ENCODE measurements around the gene TOLLIP.

DNA sequence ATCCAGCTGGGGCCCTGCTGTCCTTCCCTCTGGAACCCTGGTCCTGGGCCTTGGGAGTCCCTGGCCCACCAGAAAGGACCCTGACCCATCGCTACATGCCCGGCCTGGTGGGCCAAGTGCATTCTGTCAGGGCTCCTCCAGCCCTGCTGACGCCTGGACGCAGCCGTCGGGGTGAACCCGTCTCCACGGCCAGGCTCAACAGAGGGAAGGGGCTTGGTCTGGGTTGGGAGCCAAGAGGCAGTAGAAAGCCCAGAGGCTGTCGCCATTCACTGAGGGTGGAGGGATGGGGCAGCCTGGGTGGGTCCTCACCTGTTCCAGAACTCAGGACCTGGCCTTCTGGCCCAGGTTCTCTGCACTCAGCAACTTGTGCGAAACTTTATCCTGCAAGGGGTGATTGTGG is 39.0 kb downstream of the TOLLIP start:
- no peak for TF ChIP-seq POLR2A (IDR thresholded peaks at IDR 0.05)
- TF ChIP-seq, protein P1, sequence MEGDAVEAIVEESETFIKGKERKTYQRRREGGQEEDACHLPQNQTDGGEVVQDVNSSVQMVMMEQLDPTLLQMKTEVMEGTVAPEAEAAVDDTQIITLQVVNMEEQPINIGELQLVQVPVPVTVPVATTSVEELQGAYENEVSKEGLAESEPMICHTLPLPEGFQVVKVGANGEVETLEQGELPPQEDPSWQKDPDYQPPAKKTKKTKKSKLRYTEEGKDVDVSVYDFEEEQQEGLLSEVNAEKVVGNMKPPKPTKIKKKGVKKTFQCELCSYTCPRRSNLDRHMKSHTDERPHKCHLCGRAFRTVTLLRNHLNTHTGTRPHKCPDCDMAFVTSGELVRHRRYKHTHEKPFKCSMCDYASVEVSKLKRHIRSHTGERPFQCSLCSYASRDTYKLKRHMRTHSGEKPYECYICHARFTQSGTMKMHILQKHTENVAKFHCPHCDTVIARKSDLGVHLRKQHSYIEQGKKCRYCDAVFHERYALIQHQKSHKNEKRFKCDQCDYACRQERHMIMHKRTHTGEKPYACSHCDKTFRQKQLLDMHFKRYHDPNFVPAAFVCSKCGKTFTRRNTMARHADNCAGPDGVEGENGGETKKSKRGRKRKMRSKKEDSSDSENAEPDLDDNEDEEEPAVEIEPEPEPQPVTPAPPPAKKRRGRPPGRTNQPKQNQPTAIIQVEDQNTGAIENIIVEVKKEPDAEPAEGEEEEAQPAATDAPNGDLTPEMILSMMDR (IDR thresholded peaks at IDR 0.05 in 4 of 5, conservative IDR thresholded peaks at IDR 0.05 in 1 of 5) = no peak
